Measurements from ENCODE around the gene MAP3K5. TPM values are rescaled to one million over a fixed set of nuclear protein-coding genes. Genes with fewer than 3 reads are reported as not detected.

MAP3K5 gene
- total RNA-seq, 1 experiment from 2014 or later: 2.1 TPM

DNA sequence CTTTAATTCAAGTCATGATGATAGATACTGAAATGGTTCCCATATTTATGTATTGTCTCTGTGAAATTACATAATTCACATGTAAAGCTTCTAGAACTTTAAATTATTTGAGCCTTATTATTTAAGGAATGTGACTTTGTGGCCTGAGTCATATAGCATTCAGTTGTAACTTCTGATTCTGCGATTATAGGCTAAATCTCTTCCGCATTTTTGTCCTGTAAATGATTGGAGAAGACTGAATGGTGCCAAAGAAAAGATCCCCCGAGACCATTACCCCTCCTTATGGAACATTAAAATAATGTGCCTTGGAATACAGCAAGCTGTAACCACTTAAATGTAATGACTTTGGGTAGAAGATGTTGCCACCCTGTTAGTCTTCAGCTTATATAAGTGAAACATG, 178.8 kb downstream of the MAP3K5 start:
- Histone ChIP-seq H3K4me3 (ENCODE audit: low read depth, low read length) (no peak overlapping the region), H3K27me3 (replicated peaks; ENCODE audit: control insufficient read depth, insufficient read depth, low read length) (no peaks in the 10 kb centered on the region), H3K4me1 (no peaks in the 10 kb centered on the region), H3K36me3 (ENCODE audit: control insufficient read depth, insufficient read depth, low read length) (no peaks in the 10 kb centered on the region), H3K9me3 (no peaks in the 10 kb centered on the region)
- no peak overlapping the region for H3K4me3 Mint-ChIP-seq (ENCODE audit: unreplicated experiment)
- BruUV-seq (replicated peaks): no TSS peak
- DNase-seq: no peak
- POLR2A ChIA-PET: no interaction called here
- CTCF ChIA-PET: no interaction called here
- H3K27me3 Mint-ChIP-seq (ENCODE audit: insufficient read depth, unreplicated experiment): no peaks in the 10 kb centered on the region
- H3K27ac Mint-ChIP-seq (ENCODE audit: unreplicated experiment): no peak overlapping the region
- intact Hi-C loops (cut with micrococcal nuclease; ENCODE audit: unreplicated experiment): no loop called here
- no peaks in the 10 kb centered on the region for H3K9me3 Mint-ChIP-seq (ENCODE audit: unreplicated experiment)
- H3K36me3 Mint-ChIP-seq (ENCODE audit: insufficient read depth, unreplicated experiment): no peaks in the 10 kb centered on the region
- TF ChIP-seq, protein P1, sequence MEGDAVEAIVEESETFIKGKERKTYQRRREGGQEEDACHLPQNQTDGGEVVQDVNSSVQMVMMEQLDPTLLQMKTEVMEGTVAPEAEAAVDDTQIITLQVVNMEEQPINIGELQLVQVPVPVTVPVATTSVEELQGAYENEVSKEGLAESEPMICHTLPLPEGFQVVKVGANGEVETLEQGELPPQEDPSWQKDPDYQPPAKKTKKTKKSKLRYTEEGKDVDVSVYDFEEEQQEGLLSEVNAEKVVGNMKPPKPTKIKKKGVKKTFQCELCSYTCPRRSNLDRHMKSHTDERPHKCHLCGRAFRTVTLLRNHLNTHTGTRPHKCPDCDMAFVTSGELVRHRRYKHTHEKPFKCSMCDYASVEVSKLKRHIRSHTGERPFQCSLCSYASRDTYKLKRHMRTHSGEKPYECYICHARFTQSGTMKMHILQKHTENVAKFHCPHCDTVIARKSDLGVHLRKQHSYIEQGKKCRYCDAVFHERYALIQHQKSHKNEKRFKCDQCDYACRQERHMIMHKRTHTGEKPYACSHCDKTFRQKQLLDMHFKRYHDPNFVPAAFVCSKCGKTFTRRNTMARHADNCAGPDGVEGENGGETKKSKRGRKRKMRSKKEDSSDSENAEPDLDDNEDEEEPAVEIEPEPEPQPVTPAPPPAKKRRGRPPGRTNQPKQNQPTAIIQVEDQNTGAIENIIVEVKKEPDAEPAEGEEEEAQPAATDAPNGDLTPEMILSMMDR (IDR thresholded peaks at IDR 0.05; ENCODE audit: insufficient read depth in 1 of 2, low read depth in 1 of 2, low read length in 1 of 2, severe bottlenecking in 1 of 2, unreplicated experiment in 1 of 2): no peak
- H3K4me1 Mint-ChIP-seq (ENCODE audit: low read depth, unreplicated experiment): peaks cover 8% of the 10 kb centered on the region

DNA sequence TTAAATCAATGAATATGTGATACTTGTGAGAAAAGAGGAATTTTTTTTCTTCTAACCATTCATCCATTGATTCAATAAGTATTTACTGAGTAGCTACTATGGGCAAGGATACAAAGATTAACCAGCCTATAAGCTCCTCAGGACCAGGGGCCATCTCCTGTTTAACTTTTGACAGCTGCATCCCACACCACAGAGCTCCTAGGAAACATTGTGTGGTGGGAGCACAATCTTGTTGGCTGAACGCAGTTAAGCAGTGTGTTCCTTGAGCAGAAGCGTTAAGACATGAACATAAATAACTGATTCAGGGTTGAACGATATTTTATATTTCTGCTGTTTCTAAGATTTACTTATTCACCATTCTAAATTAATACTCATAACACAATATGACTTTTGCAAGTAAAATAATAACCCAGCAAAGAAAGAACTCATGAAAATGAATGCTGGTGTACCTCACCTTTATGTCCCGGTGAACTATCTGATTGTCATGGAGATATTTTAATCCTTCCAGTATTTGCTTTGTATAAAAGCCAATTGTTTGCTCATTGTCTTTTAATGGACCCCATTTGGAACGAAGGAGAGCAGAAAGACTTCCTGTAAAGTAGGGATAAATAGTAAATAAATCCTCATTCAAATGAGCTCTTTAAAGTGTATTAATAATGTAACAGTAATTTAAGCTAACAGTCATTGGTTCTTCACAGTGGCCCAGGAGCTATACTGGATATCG, 179.4 kb downstream of the MAP3K5 start:
- no peaks in the 10 kb centered on the region for H3K27me3 ChIP-seq (replicated peaks; ENCODE audit: control insufficient read depth, insufficient read depth, low read length)
- no peaks in the 10 kb centered on the region for H3K36me3 ChIP-seq (ENCODE audit: control insufficient read depth, insufficient read depth, low read length)
- no peak overlapping the region for H3K4me3 ChIP-seq (ENCODE audit: low read depth, low read length)
- no peaks in the 10 kb centered on the region for H3K9me3 ChIP-seq
- DNase-seq: no peak
- no peak overlapping the region for H3K27ac Mint-ChIP-seq (ENCODE audit: unreplicated experiment)
- H3K27me3 Mint-ChIP-seq (ENCODE audit: insufficient read depth, unreplicated experiment): no peaks in the 10 kb centered on the region
- CTCF ChIA-PET: no interaction called here
- no TSS peak for BruUV-seq (replicated peaks)
- TF ChIP-seq, protein P1 (IDR thresholded peaks at IDR 0.05; ENCODE audit: insufficient read depth in 1 of 2, low read depth in 1 of 2, low read length in 1 of 2, severe bottlenecking in 1 of 2, unreplicated experiment in 1 of 2): no peak
- peaks cover 14% of the 10 kb centered on the region for H3K4me1 Mint-ChIP-seq (ENCODE audit: low read depth, unreplicated experiment)
- intact Hi-C loops (cut with micrococcal nuclease; ENCODE audit: unreplicated experiment): no loop called here
- peaks cover 4% of the 10 kb centered on the region for H3K4me1 ChIP-seq
- H3K36me3 Mint-ChIP-seq (ENCODE audit: insufficient read depth, unreplicated experiment): no peaks in the 10 kb centered on the region
- POLR2A ChIA-PET: no interaction called here
- H3K9me3 Mint-ChIP-seq (ENCODE audit: unreplicated experiment): no peaks in the 10 kb centered on the region
- no peak overlapping the region for H3K4me3 Mint-ChIP-seq (ENCODE audit: unreplicated experiment)

DNA sequence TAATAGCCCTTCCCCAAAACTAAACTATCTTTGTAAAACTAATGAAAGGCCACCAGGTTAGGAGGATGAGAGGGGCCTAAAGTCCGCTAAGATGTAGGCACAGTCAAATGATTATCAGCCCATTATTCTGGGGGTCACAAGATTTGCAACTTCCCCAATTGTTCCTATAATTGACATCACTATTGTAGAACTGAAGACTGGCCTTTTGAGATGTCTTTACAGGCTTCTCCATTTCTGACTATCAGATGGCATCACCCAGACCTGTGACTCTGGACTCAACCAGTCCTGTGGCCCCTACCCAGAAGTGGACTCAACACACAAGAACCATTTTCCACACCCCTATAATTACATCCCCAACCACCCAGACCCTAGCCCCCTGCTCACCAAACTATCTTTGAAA, 180.5 kb downstream of the MAP3K5 start:
- Histone ChIP-seq H3K4me3 (ENCODE audit: low read depth, low read length) (no peak overlapping the region), H3K36me3 (ENCODE audit: control insufficient read depth, insufficient read depth, low read length) (no peaks in the 10 kb centered on the region), H3K9me3 (no peaks in the 10 kb centered on the region), H3K27me3 (replicated peaks; ENCODE audit: control insufficient read depth, insufficient read depth, low read length) (no peaks in the 10 kb centered on the region), H3K4me1 (peaks cover 14% of the 10 kb centered on the region)
- ChIA-PET CTCF (no interaction called here), POLR2A (no interaction called here)
- no peak overlapping the region for H3K4me3 Mint-ChIP-seq (ENCODE audit: unreplicated experiment)
- no TSS peak for BruUV-seq (replicated peaks)
- H3K27me3 Mint-ChIP-seq (ENCODE audit: insufficient read depth, unreplicated experiment): no peaks in the 10 kb centered on the region
- intact Hi-C loops (cut with micrococcal nuclease; ENCODE audit: unreplicated experiment): no loop called here
- no peak overlapping the region for H3K27ac Mint-ChIP-seq (ENCODE audit: unreplicated experiment)
- H3K4me1 Mint-ChIP-seq (ENCODE audit: low read depth, unreplicated experiment): peaks cover 24% of the 10 kb centered on the region
- no peaks in the 10 kb centered on the region for H3K9me3 Mint-ChIP-seq (ENCODE audit: unreplicated experiment)
- H3K36me3 Mint-ChIP-seq (ENCODE audit: insufficient read depth, unreplicated experiment): no peaks in the 10 kb centered on the region
- DNase-seq: no peak
- TF ChIP-seq, protein P1 (IDR thresholded peaks at IDR 0.05; ENCODE audit: insufficient read depth in 1 of 2, low read depth in 1 of 2, low read length in 1 of 2, severe bottlenecking in 1 of 2, unreplicated experiment in 1 of 2): no peak
